Measurements from ENCODE around the gene MICAL3. TPM values are rescaled to one million over a fixed set of nuclear protein-coding genes. Genes with fewer than 3 reads are reported as not detected.
"Not testable (repeated sequence)": the region's sequence is repeated elsewhere in the genome, so short reads cannot be mapped to it uniquely, and the experiment has no call there.

Gene MICAL3
- polyA plus RNA-seq, 3 donors = 0.23 to 0.84 TPM; not detected in 1

- peaks cover 93% of the 10 kb centered on the region for H4K20me1 ChIP-seq (ENCODE audit: insufficient read depth, low read length)
- H3K4me3 Mint-ChIP-seq; DNase-seq; H2AFZ ChIP-seq (ENCODE audit: insufficient read depth, low read depth, low read length, poor library complexity, severe bottlenecking); H3K36me3 ChIP-seq (replicated peaks in 1 of 2; ENCODE audit: control insufficient read depth in 1 of 2, insufficient read depth in 2 of 2, low read length in 2 of 2); H3K9me3 Mint-ChIP-seq; H3K4me3 ChIP-seq (replicated peaks in 1 of 3; ENCODE audit: low read depth in 2 of 3, low read length in 3 of 3); H3K4me2 ChIP-seq (replicated peaks; ENCODE audit: extremely low read depth, low read length, poor library complexity, severe bottlenecking); H3K27me3 ChIP-seq (ENCODE audit: control insufficient read depth in 2 of 2, insufficient read depth in 2 of 2, low read length in 2 of 2); H3K27me3 Mint-ChIP-seq (ENCODE audit: low read depth in 3 of 3); H3K9ac ChIP-seq (ENCODE audit: insufficient read depth, low read length, poor library complexity, severe bottlenecking); H3K9me3 ChIP-seq (replicated peaks in 1 of 2; ENCODE audit: control insufficient read depth in 1 of 2, insufficient read depth in 1 of 2, low read length in 2 of 2); intact Hi-C loops (cut with micrococcal nuclease): not testable (repeated sequence)
- peaks cover 9 to 36% of the 10 kb centered on the region in 2 donors for H3K36me3 Mint-ChIP-seq
- H3K4me1 Mint-ChIP-seq = peaks cover 64% of the 10 kb centered on the region
- H3K27ac Mint-ChIP-seq = peak overlapping the region in 3 of 7 donors; percentile 44 to 88 (median 72)
- peak overlapping the region in 1 of 2 donors; percentile 33 for H3K27ac ChIP-seq (ENCODE audit: low read depth in 1 of 2, low read length in 2 of 2)
- peaks cover 99% of the 10 kb centered on the region for H3K79me2 ChIP-seq (ENCODE audit: insufficient read depth, low read length)
- 100% methylated on average over 2 of the region's 5 CpGs for WGBS (ENCODE audit: insufficient coverage)
- peaks cover 63 to 83% of the 10 kb centered on the region in 2 donors for H3K4me1 ChIP-seq (ENCODE audit: control insufficient read depth in 1 of 2, insufficient read depth in 2 of 2, low read length in 2 of 2)
These were observed 259.5 kb downstream of the MICAL3 start for GRCh38 chr22:17764852-17765251.

GRCh38 chr22:17764036-17764435 is 260.3 kb downstream of the MICAL3 start:
- no peak overlapping the region for H3K4me3 ChIP-seq (replicated peaks in 1 of 3; ENCODE audit: low read depth in 2 of 3, low read length in 3 of 3)
- Mint-ChIP-seq H3K4me1 (peaks cover 58% of the 10 kb centered on the region), H3K27me3 (ENCODE audit: low read depth in 3 of 3) (no peaks in the 10 kb centered on the region), H3K4me3 (peak overlapping the region in 1 of 2 donors; percentile 0), H3K36me3 (peaks cover 9 to 30% of the 10 kb centered on the region in 2 donors), H3K9me3 (no peaks in the 10 kb centered on the region), H3K27ac (peak overlapping the region in 6 of 7 donors; percentile 24 to 88 (median 66))
- peaks cover 63 to 83% of the 10 kb centered on the region in 2 donors for H3K4me1 ChIP-seq (ENCODE audit: control insufficient read depth in 1 of 2, insufficient read depth in 2 of 2, low read length in 2 of 2)
- peaks cover 99% of the 10 kb centered on the region for H3K79me2 ChIP-seq (ENCODE audit: insufficient read depth, low read length)
- no peak overlapping the region for H3K4me2 ChIP-seq (replicated peaks; ENCODE audit: extremely low read depth, low read length, poor library complexity, severe bottlenecking)
- no peak overlapping the region for H2AFZ ChIP-seq (ENCODE audit: insufficient read depth, low read depth, low read length, poor library complexity, severe bottlenecking)
- no peak overlapping the region for H3K9ac ChIP-seq (ENCODE audit: insufficient read depth, low read length, poor library complexity, severe bottlenecking)
- H4K20me1 ChIP-seq (ENCODE audit: insufficient read depth, low read length) = peaks cover 92% of the 10 kb centered on the region
- no peaks in the 10 kb centered on the region for H3K27me3 ChIP-seq (ENCODE audit: control insufficient read depth in 2 of 2, insufficient read depth in 2 of 2, low read length in 2 of 2)
- no peak for DNase-seq
- peak overlapping the region in 1 of 2 donors; percentile 33 for H3K27ac ChIP-seq (ENCODE audit: low read depth in 1 of 2, low read length in 2 of 2)
- 67% methylated on average over 1 of the region's 5 CpGs for WGBS (ENCODE audit: insufficient coverage)
- H3K36me3 ChIP-seq (replicated peaks in 1 of 2; ENCODE audit: control insufficient read depth in 1 of 2, insufficient read depth in 2 of 2, low read length in 2 of 2) = no peaks in the 10 kb centered on the region
- no peak for TF ChIP-seq CTCF (IDR thresholded peaks at IDR 0.05)
- intact Hi-C loops (cut with micrococcal nuclease) = no loop called here
- no peaks in the 10 kb centered on the region for H3K9me3 ChIP-seq (replicated peaks in 1 of 2; ENCODE audit: control insufficient read depth in 1 of 2, insufficient read depth in 1 of 2, low read length in 2 of 2)

- H3K27me3 Mint-ChIP-seq (ENCODE audit: low read depth in 3 of 3); H3K27ac ChIP-seq (ENCODE audit: low read depth in 1 of 2, low read length in 2 of 2); H3K9me3 ChIP-seq (replicated peaks in 1 of 2; ENCODE audit: control insufficient read depth in 1 of 2, insufficient read depth in 1 of 2, low read length in 2 of 2); H3K4me3 Mint-ChIP-seq; H2AFZ ChIP-seq (ENCODE audit: insufficient read depth, low read depth, low read length, poor library complexity, severe bottlenecking); H3K27me3 ChIP-seq (ENCODE audit: control insufficient read depth in 2 of 2, insufficient read depth in 2 of 2, low read length in 2 of 2); H3K9ac ChIP-seq (ENCODE audit: insufficient read depth, low read length, poor library complexity, severe bottlenecking); DNase-seq; H3K36me3 ChIP-seq (replicated peaks in 1 of 2; ENCODE audit: control insufficient read depth in 1 of 2, insufficient read depth in 2 of 2, low read length in 2 of 2); H3K4me3 ChIP-seq (replicated peaks in 1 of 3; ENCODE audit: low read depth in 2 of 3, low read length in 3 of 3); H3K9me3 Mint-ChIP-seq; H3K4me2 ChIP-seq (replicated peaks; ENCODE audit: extremely low read depth, low read length, poor library complexity, severe bottlenecking); intact Hi-C loops (cut with micrococcal nuclease): not testable (repeated sequence)
- Mint-ChIP-seq H3K4me1 (peaks cover 58% of the 10 kb centered on the region), H3K27ac (peak overlapping the region in 5 of 7 donors; percentile 35 to 73 (median 40)), H3K36me3 (peaks cover 10 to 28% of the 10 kb centered on the region in 2 donors)
- peaks cover 99% of the 10 kb centered on the region for H3K79me2 ChIP-seq (ENCODE audit: insufficient read depth, low read length)
- peaks cover 58 to 79% of the 10 kb centered on the region in 2 donors for H3K4me1 ChIP-seq (ENCODE audit: control insufficient read depth in 1 of 2, insufficient read depth in 2 of 2, low read length in 2 of 2)
- peaks cover 96% of the 10 kb centered on the region for H4K20me1 ChIP-seq (ENCODE audit: insufficient read depth, low read length)
- 71% methylated on average over 5 of the region's 10 CpGs for WGBS (ENCODE audit: insufficient coverage)
These were observed 260.9 kb downstream of the MICAL3 start for GRCh38 chr22:17763442-17763841.

Data from CD14-positive monocyte (primary cell).